ENCODE results near the gene TMEM178B. TPM values are rescaled to one million over a fixed set of nuclear protein-coding genes. Genes with fewer than 3 reads are reported as not detected.

TMEM178B gene
- total and polyA plus RNA-seq, 2 experiments from 2014 or later = 0.39 to 0.46 TPM

- Histone ChIP-seq H3K27me3 (peaks cover 14% of the 10 kb centered on the region), H3K36me3 (no peaks in the 10 kb centered on the region), H3K4me1 (ENCODE audit: low read depth) (peaks cover 3% of the 10 kb centered on the region), H3K9me3 (ENCODE audit: low read depth) (no peaks in the 10 kb centered on the region), H3K27ac (no peak overlapping the region), H3K4me3 (no peak overlapping the region)
- no peak for DNase-seq (ENCODE audit: low read depth in 1 of 2, low spot score in 1 of 2)
- no peak for TF ChIP-seq CTCF (IDR thresholded peaks at IDR 0.05; ENCODE audit: low read depth, low read length)
Observed at GRCh38 chr7:141513720-141514119, 439.9 kb downstream of the TMEM178B start.

GRCh38 chr7:141515941-141516340 is 442.1 kb downstream of the TMEM178B start:
- H3K27ac ChIP-seq = no peak overlapping the region
- H3K4me1 ChIP-seq (ENCODE audit: low read depth) = peaks cover 3% of the 10 kb centered on the region
- peaks cover 14% of the 10 kb centered on the region for H3K27me3 ChIP-seq
- H3K36me3 ChIP-seq = no peaks in the 10 kb centered on the region
- H3K9me3 ChIP-seq (ENCODE audit: low read depth) = no peaks in the 10 kb centered on the region
- no peak overlapping the region for H3K4me3 ChIP-seq
- no peak for TF ChIP-seq CTCF (IDR thresholded peaks at IDR 0.05; ENCODE audit: low read depth, low read length)
- no peak for DNase-seq (ENCODE audit: low read depth in 1 of 2, low spot score in 1 of 2)

GRCh38 chr7:141519623-141520022 is 445.8 kb downstream of the TMEM178B start:
- no peak overlapping the region for H3K4me3 ChIP-seq
- no peaks in the 10 kb centered on the region for H3K27me3 ChIP-seq
- TF ChIP-seq CTCF (IDR thresholded peaks at IDR 0.05; ENCODE audit: low read depth, low read length) = no peak
- no peaks in the 10 kb centered on the region for H3K4me1 ChIP-seq (ENCODE audit: low read depth)
- no peak overlapping the region for H3K27ac ChIP-seq
- no peaks in the 10 kb centered on the region for H3K36me3 ChIP-seq
- H3K9me3 ChIP-seq (ENCODE audit: low read depth) = no peaks in the 10 kb centered on the region
- no peak for DNase-seq (ENCODE audit: low read depth in 1 of 2, low spot score in 1 of 2)

GRCh38 chr7:141522657-141523342 is 448.9 kb downstream of the TMEM178B start:
- Histone ChIP-seq H3K4me3 (no peak overlapping the region), H3K27ac (no peak overlapping the region), H3K4me1 (ENCODE audit: low read depth) (no peaks in the 10 kb centered on the region), H3K9me3 (ENCODE audit: low read depth) (no peaks in the 10 kb centered on the region), H3K36me3 (no peaks in the 10 kb centered on the region), H3K27me3 (no peaks in the 10 kb centered on the region)
- no peak for TF ChIP-seq CTCF (IDR thresholded peaks at IDR 0.05; ENCODE audit: low read depth, low read length)
- DNase-seq (ENCODE audit: low read depth in 1 of 2, low spot score in 1 of 2) = no peak

- Histone ChIP-seq H3K36me3 (no peaks in the 10 kb centered on the region), H3K4me3 (no peak overlapping the region), H3K27me3 (no peaks in the 10 kb centered on the region), H3K9me3 (ENCODE audit: low read depth) (no peaks in the 10 kb centered on the region), H3K27ac (no peak overlapping the region), H3K4me1 (ENCODE audit: low read depth) (no peaks in the 10 kb centered on the region)
- no peak for DNase-seq (ENCODE audit: low read depth in 1 of 2, low spot score in 1 of 2)
- TF ChIP-seq CTCF (IDR thresholded peaks at IDR 0.05; ENCODE audit: low read depth, low read length) = no peak
Observed at GRCh38 chr7:141525973-141526514, 452.2 kb downstream of the TMEM178B start.

Measured in cardiac muscle cell (in vitro differentiated cells and primary cell).